22Rv1 (cell line): ENCODE measurements around the gene MAN1A1.

ENCODE experiments used
- H3K27ac ChIP-seq: fragments of 450-650 bp; 2 replicates; pipeline ENCODE4 v1.5.1; 2017
- ZFX ChIP-seq: fragments of 450-650 bp; IDR thresholded peaks from 2 replicates; pipeline ENCODE4 v1.6.1; 2017; ENCODE audit warnings: antibody characterized with exemption, borderline replicate concordance
- TF ChIP-seq, protein P1 (sequence below): fragments of 450-650 bp; IDR thresholded peaks from 2 replicates; pipeline ENCODE4 v1.5.1; 2017; ENCODE audit warnings: mild to moderate bottlenecking

Gene MAN1A1

DNA sequence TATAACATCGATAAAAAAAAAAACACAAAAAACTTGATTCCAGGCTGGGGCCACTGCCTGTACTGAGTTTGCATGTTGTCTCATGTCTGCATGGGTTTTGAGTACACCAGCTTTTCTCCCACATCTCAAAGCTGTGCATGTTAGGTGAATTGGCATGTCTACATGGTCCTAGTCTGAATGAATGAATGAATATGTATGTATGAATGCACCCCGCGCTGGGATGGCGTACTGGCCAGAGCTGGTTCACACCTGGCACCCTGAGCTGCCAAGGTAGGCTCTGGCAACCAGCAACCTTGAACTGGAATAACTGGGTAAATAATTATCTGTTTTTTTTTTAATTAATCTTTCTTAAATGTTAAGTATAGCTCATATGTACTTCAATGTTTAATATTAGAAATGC, 131.0 kb downstream of the MAN1A1 start:
- no peak for TF ChIP-seq ZFX
- TF ChIP-seq, protein P1, sequence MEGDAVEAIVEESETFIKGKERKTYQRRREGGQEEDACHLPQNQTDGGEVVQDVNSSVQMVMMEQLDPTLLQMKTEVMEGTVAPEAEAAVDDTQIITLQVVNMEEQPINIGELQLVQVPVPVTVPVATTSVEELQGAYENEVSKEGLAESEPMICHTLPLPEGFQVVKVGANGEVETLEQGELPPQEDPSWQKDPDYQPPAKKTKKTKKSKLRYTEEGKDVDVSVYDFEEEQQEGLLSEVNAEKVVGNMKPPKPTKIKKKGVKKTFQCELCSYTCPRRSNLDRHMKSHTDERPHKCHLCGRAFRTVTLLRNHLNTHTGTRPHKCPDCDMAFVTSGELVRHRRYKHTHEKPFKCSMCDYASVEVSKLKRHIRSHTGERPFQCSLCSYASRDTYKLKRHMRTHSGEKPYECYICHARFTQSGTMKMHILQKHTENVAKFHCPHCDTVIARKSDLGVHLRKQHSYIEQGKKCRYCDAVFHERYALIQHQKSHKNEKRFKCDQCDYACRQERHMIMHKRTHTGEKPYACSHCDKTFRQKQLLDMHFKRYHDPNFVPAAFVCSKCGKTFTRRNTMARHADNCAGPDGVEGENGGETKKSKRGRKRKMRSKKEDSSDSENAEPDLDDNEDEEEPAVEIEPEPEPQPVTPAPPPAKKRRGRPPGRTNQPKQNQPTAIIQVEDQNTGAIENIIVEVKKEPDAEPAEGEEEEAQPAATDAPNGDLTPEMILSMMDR, result no peak
- no peak overlapping the region for H3K27ac ChIP-seq

DNA sequence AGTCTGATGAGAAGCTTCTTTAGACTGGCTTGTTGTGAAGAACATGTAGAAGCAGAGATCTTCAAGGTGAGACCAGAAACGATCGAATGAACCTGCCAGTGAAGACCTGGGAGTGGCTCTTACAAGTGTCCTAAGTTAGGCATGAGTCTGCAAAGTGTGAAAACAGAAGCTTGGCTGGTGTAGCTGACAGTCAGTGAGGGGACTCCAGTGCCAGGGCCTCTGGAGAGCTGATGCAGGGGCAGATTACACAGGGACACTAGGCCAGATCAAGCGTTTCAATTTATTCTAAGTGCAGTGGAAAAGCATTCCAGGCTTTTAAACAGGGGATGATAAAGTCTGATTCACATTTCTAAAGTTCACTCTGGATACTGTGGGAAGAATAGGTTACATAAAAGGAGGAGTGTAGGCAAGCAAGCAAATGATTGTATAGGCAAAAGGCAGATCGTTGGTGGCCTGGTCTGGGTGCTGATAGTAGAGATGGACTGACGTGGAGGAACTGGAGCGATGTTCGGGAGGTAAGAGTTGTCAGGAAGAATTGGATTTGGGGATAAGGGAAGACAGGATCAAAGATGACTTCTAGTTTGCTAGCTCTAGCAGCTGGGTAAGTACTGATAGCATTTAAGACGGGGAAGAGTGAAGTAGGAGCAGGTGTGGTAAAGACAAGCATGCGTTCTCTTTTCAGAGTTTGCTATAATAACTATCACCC, 133.5 kb downstream of the MAN1A1 start:
- H3K27ac ChIP-seq, result no peak overlapping the region
- TF ChIP-seq, protein P1, result no peak
- no peak for TF ChIP-seq ZFX

DNA sequence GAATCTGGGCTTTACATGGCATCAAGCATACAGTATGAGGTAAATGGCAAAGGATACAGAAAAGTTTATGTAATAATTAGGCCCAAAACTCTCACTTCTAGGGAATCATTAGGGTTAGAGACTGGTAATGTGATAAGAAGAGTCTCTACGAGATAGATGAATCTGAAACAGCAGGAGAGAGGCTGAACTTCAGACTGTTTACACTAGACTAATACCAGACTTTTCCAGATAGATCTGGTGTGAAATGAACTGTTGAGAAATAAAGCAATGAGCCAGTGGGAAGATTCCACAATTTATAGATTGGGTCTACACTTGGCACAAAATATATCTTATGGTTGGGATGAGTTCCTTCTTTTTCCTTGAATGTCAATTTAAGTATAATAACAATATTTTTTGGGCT, 134.3 kb downstream of the MAN1A1 start:
- TF ChIP-seq, protein P1, result no peak
- TF ChIP-seq ZFX, result no peak
- no peak overlapping the region for H3K27ac ChIP-seq

DNA sequence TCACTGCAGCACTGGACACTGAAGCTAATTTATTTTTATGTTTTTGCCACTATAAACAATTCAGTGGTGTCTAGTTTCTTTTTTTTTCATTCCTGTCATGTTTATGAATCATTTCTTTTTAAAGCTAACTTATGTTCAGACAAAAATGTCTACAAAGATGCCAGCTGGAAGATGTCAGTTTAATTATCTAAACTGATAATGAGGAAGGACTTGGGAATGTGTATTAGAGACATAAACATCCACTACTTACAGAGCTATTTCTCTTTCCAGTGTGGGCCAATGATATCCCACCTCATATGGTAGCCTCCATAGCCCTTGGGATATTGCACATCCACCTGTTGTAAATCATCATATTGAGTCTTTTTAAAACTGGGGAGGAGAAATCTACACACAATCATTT, 139.0 kb downstream of the MAN1A1 start:
- TF ChIP-seq ZFX, result no peak
- TF ChIP-seq, protein P1, result no peak
- H3K27ac ChIP-seq, result no peak overlapping the region

DNA sequence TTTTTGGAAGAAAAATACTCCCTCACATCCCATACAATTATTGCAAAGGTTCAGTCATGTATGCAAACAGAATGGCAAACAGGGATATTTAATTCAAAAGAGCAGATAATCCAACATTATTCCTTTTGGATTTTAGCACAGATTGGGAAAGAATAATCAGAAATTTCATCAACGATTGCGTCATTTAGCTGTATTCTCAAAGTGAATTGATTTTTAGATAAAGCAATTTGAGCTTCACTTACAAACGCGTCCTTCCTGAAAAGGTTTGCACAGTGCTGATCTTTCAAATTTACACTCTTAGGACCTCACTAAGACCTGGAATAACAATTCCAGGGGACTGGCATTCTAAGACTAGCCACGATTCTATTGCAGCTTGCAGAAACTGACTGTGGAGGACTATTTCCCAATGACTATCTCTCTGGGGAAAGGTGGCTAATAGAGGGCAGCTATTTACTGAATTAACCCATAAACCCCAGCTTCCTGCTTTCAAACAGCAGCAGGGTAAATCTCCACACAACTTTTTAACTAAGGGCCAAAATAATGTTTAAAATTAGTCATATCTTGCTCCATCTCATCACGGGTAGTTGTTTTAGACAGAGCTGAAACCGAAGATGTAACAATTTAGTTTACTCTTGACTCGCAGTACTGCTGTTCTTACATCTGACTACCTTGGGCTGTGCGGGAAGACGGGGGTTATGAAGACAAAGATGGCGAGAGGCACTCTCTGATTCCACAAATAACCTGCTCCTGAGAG, 139.9 kb downstream of the MAN1A1 start:
- H3K27ac ChIP-seq, result no peak overlapping the region
- no peak for TF ChIP-seq ZFX
- TF ChIP-seq, protein P1, result no peak

DNA sequence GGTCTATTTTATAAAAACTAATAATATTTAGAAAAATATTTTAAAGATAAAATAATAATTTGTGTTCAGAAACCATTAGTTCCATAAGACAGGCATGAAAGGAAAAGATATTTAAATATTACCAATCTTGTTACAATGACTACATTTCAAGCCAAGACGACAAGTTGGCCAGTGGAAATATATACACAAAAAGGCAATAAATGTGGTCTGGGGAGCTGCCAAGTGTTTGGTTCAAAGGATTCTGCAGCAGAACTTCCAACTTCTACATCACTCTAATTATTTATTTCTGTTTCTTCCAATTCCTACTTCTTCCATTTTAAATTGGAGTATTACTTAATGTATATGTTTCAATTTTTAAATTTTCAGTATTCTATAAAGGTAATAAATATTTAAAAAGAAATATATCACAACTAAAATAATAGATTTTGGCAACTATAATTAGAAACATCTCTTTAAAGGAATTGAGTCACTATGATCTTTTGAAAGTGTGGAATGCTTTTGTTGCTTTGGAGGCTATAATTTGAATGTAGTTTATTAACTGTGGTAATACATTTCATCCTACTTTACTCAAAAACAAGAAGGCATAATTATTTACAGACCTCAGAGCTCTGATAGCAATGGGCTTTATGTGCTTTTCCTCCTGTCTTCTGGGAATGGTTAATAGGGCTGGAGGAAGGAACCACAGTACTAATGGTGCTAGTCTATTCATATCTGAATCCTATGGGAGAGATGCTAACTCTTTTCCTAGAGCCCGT, 141.4 kb downstream of the MAN1A1 start:
- H3K27ac ChIP-seq, result no peak overlapping the region
- no peak for TF ChIP-seq ZFX
- TF ChIP-seq, protein P1, result no peak

DNA sequence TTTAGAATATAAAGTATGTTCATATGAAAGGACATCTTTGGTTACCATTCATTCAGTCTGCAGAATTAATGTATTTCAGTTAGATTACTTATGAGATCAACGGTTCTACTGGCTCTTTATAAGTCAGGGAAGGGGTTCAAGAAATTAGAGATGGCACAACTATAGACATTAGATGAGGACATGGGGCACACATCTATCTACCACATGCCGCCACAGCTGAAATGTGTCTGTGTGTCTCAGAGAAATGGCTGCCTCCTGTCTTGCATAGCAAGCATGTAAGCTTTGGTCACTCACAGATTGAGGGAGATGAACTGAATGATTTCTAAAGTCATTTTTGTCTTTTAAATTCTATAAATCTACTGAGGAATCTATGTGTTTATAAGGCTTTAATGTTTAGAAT, 142.2 kb downstream of the MAN1A1 start:
- H3K27ac ChIP-seq, result no peak overlapping the region
- TF ChIP-seq, protein P1, result no peak
- TF ChIP-seq ZFX, result no peak
